GM19025 (cell line): Measurements from ENCODE around the gene CACNB2.
"Not testable (repeated sequence)": the region's sequence is repeated elsewhere in the genome, so short reads cannot be mapped to it uniquely, and the experiment has no call there.

ENCODE experiments used
- ATAC-seq: cut with Tn5 transposase; IDR thresholded peaks from one replicate; pipeline ENCODE4 v1.9.1; 2021; ENCODE audit warnings: mild to moderate bottlenecking, low read depth, moderate library complexity; ENCODE audit not compliant: unreplicated experiment

CACNB2 gene

DNA sequence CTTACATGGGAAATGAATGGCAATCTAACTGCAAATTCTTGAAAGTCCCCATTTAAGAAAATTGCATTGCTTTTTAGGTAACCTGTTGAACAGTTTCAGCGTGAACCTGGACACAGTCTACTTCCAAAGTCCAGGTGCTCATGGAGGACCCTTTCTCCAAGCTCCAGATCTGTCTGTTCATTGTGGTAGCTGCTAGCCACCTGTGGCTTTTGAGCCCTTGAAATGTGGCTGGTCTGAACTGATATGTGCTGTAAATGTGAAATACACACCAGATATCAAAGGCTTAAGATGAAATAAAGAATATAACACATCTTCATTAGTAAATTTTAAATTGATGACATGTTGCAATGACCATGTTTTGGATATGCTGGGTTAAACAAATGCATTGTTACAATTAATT lies 4.2 kb downstream of the CACNB2 start:
- ATAC-seq, result no peak

DNA sequence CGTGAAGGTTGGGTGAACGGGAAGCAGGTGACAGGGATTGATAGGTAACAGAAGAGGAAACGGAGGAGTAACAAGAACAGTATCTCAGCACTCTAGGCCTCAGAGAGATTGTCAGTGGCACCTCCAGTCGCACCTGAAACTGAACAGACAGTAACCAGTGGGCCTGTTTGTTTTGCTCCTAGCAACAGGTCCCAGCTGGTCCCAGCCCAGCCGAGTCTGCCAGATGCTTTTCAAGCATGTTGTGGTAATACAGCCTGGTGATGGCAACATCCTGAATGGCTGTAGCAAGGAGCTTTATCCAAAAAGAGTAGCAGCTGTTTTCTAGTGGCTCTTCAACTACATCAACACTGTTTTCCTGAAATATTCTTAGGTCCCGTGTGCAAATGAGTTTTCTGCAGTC lies 4.7 kb downstream of the CACNB2 start:
- no peak for ATAC-seq

DNA sequence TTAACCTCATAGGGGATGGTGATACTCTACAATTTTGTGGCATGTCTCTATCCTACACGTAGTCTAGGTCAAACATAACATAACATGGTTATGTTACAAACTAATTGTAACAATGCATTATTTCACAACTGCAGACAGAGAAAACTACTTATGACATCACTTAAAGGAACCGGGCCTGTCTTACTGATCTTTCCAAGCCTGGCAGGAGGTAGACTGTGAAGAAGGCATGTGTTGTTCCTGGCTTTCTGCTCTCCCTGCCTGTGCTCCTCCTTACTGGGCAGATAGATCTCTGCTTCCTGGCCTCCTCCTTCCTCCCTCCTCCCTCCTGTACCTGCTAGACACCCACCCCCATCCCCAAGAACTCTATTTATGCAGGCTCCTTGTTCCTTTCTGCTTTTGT lies 5.4 kb downstream of the CACNB2 start:
- ATAC-seq, result no peak

DNA sequence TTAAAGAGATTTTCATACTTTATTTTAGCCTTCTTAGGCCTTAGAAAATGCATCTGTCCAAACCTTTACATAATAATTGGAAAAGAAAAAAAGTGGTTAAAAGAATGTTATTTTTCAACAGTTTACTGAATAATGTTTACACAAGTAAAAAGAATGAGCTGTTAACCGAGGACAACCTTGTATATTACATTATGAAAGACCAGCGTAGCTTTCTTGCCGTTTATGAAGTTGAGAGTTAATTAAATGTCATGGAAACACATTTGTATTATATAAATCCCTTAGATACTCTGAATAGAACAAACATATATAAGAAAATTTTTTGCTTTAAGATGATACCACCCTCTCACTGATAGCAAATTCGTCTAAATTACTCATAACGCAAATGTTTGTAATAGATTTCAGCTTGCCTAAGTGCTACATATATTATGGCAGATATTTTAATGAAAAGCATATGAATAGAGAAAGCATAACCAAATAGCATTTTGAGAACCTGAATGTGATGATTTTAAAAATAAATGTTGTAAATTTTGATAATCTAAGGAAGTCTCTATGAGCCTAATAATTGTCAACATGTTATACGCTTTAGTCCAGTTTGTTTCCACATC lies 9.1 kb downstream of the CACNB2 start:
- ATAC-seq, result no peak

DNA sequence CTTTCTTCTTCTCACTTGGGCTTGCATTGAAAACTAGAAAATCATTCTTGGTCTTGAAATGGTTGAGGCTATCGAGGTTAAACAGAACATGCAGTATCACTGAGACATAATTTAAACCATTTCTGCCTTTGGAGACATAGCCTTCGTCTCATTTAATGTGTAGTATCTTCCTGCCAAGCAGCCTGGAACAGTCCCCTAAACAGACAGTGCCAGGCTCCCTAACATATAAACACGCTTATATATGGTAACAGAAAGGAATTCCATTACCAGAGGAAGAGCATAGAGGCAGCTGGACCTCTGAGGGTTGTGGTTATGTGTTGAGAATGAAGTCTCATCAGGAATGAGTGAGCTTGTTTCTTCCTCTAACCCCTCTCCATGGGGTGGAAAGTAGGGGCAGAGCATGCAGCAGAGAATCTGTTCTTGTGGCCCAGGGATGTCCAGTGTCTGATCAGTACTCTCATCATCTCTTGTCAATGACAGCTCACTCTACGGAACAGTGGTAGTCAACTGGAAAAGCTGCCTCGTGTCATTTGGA lies 11.2 kb downstream of the CACNB2 start:
- no peak for ATAC-seq

DNA sequence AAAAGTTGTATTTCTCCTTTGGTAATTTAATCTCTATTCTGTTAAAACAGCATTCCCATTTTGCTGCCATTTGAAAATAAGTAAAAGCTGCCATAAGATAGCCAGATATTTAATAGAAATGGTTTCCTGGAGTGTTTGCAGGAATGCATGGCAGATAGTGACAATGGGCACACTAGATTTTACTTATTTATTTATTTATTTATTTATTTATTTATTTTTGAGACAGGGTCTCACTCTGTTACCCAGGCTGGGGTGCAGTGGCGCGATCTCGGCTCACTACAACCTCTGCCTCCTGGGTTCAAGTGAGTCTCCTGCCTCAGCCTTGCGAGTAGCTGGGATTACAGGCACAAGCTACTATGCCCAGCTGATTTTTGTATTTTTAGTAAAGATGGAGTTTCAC lies 13.2 kb downstream of the CACNB2 start:
- ATAC-seq, result not testable (repeated sequence)

DNA sequence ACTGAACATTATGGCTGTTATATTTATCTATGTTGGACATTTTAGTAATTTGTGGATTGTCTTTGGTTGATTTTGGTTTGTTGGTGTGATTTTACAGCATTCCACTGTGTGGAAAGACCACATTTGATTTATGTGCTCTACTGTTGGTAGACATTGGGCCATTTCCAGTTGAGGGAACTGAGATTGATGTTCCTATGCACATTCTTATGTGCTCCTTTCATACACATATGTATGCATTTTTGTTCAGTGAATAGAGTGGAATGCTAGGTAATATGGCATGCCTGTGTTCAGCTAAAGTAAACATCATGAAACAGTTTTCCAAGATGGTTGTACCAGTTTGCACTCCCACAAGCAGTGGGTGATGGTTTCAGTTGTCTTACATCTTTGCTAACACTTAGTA lies 15.1 kb downstream of the CACNB2 start:
- no peak for ATAC-seq

DNA sequence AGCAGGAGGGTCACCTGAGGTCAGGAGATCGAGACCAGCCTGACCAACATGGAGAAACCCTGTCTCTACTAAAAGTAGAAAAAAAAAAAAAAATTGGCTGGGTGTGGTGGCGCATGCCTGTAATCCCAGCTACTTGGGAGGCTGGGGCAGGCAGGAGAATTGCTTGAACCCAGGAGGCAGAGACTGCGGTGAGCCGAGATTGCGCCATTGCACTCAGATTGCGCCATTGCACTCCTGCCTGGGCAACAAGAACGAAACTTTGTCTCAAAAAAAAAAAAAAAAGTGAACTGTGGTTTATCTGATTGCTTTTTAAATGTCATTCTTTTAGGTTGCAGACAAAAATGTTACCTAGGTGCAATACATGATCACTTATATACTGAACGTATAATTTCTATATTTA lies 16.6 kb downstream of the CACNB2 start:
- not testable (repeated sequence) for ATAC-seq

DNA sequence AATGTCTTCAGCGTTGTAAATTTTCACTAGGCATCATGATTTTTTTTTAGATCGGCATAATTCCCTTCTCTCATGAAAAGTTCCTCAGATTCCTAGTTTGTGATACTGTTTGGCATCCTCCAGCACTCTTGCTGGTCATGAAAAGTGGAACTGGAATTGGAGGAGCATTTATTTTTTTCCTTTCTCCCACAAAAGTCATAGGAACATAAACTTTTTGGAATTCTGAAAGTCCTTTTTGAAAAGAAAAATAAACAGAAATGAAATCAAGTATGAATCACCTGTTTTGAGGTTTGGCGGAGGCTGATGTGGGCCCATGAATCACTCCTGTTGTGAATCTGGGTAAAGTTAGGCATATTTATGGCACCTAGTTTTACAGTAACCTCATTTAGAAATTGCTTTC lies 17.7 kb downstream of the CACNB2 start:
- no peak for ATAC-seq

DNA sequence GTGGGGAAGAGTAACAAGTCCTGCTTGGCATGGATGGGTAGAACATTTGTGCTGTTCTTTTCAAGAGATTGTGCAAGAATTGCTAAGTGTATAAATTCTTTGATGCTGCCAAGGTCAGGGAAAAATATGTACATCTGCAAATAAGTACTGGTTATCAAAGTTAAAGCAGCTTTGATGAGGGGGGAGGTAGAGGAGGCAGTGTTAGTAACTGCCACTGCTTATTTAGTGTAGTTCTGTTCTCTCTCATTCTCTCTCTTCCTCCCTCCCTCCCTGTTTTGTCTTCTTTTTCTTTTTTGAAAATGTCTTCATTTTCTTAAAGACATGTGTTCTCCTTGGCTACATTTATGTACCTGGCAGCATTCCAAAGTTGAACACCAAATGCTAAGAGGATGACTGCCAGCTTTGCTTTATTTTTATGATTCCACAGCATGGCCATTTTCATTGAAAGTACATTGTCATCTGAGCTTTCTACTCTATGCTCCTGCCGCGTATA lies 18.6 kb downstream of the CACNB2 start:
- no peak for ATAC-seq

DNA sequence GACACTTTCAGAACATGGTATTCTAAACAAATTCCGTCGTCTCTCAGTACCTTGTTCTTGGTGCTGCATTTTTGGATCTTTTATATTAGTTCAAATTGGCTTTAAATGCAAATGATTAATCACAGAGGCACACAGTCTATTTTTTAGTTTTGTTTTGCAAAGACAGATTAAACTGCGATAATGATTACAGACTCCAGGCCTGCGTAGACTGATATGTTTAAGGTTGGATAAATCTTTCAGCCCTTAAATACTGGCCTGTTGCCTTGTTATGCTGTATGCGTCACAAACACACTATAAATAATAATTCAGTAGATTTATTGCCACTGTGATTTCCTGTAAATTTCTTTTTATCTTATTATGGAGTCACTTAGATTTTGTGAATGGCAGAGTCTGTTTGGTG lies 19.3 kb downstream of the CACNB2 start:
- no peak for ATAC-seq

DNA sequence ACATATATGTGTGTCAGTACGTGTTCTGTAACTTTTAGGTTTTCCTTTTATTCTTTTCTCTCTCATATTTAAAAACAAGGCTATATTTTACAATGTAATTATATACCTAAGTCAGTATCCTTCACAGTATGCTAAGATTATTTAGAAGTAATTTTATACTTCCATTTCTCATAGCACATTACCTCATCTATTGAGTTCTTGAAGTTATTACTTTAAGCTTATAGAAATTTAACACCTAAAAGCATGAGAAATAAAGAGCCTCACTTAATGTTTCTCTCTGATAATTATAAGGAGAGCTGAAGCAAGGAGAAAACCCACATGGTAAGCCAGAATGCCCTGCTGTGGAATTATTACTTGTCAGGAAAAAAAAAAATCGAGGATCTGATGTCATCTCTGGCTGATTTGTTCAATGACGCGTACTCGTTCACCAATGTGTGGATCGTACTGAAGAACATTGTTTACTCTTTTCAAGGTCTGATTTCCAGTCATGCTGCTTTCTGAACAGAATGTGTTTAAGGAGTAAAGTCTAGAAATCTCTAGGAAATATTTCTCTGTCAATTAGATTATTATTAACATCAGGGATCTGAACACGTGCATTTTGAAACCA lies 21.9 kb downstream of the CACNB2 start:
- ATAC-seq, result no peak

DNA sequence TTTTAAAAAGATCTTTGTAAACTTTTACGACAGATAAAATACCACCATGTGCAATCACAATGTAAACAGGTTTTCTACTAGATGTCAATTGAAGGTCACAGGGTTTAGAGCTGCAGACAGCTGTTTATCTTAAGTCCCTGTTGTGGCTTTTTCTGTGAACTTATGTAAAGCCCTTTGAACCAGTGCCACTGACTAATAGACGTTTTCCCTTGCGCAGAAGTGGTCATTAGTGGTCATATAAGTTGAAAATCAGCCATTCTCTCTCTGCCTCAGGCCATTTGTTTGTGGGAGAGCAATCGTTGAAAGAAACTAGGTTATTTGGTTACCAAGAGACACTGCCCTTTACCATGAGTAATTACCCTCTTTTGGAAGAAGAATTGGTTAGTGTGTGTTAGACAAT lies 23.9 kb downstream of the CACNB2 start:
- no peak for ATAC-seq

DNA sequence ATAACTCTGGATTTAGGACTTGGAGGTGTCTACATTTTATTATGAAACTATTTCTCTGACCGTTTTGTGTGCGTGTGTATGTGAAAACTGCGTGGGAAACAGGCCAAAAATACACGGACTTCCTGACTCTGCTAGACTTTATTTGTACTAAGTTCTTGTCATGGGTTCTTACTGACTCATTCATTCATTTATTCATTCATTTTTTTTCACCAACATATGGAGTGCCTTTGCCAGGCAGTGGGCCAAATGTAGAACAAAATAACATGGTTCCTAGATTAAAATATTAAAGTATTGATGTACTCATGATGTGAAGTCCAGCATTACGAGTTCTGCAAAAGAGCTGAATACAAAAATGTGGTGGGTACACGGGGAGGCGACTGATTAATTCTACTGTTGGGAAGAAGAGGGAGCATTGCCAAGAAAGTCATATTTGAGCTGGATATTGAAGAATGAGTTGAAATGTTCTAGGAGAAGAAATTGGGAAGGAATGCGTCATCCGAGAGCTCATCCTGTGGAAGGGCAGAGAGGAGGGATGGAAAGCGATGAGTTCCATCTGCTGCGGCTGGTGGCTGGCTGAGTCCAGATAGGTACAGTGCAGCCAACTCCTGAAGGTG lies 24.6 kb downstream of the CACNB2 start:
- no peak for ATAC-seq

DNA sequence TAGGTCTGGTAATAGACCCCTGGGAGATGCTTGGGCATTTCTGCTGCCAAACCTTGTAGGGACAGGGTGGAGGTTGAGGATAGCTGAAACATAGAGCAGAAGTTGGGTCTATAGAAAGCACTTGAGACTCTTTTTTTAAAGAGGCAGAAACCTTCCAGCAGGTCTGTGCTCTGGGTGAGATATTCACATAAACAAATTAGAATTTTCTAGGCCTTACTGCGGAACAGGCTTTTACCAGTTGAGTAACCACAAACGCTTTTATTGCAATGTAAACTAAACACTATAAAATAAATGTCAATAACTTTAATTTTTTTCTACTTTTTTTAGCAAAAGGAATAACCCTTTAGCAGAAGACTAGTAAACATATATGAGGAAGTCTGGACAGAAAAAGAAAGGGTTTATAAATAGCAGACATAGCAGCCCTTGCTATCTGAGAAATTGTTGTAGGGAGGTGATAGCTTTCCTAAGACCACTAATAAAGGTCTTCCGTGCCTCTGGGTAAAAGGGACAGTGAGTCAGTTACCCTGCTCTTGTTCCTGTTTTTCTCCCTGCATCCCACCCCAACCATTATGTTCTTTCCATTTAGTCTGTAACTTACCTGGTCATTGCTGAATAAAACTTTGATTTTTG lies 38.7 kb downstream of the CACNB2 start:
- ATAC-seq, result no peak

DNA sequence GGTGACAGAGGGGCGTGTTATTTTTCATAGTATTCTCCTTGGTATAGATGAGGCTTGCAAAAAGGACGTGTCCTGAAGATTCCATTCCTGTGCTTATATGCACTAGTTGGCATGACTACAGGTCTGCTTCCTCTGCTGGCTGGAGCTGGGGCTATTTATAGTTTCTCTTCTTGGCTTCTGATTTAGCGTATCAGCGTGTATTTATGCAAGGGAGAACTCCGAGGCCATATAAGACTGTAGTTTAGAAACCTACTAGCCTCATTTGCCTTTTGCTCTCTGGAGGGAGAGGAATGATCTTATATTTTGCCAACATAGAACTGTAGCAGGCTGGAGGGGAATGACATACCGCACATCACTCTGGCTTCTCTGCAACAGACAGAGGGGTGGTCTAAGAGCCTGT lies 39.7 kb downstream of the CACNB2 start:
- no peak for ATAC-seq

DNA sequence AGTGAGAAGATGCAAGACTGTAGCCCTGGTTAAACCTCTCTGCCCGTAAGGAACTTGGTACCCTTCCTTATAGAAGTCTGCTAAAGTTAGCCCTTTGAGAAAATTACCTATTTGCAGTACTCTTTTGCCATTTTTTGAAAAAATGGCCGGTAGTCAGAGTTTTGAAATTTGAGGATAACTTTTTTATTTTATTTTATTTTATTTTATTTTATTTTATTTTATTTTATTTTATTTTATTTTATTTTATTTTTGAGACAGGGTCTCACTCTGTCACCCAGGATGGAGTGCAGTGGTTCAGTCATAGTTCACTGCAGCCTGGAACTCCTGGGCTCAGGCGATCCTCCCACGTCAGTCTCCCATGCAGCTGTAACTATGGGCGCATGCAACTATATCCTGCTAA lies 41.2 kb downstream of the CACNB2 start:
- ATAC-seq, result not testable (repeated sequence)

DNA sequence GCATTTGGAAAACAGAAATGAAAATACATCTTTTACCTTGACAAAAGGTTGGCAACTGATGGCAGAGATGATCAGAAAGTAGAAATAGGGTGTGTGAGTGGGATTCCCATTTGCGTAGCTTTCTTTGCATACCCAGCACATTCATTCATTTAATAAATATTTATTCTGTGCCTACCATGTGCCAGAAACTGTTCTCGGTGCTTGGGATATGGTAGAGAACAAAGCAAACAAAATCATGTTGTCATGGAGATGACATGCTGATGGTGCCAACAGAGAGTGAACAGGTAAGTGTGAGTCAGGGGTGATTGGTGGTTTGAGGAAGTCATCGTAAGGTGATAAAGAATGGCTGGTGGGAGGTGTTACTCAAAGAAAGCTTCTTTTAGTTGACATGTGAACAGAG lies 45.4 kb downstream of the CACNB2 start:
- no peak for ATAC-seq

DNA sequence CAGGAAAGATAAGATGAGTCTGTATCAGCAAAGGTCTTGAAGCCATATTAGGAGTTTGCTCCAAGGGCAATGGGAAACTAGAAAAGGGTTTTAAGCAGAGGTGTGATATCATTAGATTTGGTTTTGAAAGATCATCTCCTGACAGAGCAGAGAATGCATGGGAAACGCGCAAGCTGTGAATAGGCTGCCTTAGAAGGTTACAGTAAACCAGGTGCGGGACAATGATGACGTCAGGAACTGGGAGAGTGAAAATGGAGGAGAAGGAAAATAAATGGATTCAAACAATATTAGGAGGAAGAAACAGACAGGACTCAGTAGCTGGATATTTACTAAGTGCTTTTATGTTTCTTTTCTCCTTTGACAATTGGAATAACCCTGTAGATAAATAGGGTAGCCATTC lies 50.6 kb downstream of the CACNB2 start:
- ATAC-seq, result no peak

DNA sequence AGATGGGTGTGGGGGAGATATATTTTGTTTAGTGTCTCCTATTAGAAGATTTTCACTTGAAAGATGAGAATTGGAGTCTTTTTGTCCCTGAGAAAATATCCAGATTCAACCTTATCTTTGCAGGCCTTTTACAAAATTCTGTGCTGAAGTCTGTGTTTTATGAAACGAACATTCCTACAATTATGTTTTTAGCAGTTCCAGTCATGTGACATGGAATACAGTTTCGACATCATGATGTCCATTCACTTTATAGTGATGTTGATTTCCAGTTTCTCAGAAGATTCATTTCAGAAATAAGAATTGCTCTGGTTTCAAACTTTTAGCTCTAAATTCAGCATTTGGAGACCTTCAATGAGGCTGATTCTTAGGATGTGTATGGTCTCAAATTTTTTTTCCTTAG lies 54.4 kb downstream of the CACNB2 start:
- no peak for ATAC-seq

DNA sequence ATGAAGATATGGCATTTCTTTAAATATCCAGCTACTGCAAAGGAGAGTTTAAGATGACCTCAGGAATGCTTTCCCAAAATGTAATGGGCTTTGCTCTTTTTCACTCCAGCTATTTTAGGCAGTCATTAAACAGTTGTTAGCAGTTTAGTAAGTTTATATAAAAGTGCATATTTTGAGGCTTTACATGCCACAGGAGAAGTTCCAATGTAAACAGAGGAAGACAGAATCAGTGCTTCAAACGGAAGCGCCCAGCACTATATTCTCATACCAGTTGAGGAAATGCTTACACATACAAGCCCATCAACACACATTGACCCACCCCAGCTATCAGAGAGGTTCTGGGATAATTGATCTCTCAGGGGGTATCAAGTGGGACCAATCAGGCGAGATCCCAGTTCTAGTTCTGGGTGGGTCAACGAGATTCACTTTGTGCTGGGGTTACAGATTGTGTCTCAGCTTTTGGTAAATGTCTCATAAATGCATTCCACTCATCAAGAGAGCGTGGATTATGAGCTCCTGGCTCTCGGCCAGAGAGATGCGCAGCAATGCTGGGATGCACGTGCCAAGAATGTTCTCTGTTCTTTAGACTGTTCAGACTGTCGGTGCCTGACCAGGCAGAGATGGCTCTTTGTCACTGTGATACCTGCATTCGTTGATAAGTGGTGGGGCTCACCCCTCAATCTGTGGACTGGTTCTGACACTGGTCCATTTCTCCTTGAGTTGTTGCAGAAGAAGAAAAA lies 55.0 kb downstream of the CACNB2 start:
- no peak for ATAC-seq
